Activated T-cell treated with anti-CD3 and anti-CD28 coated beads, Interleukin-2, amount 50 U/mL, for 72 hours (primary cell): Measurements from ENCODE around the gene ASXL1. TPM values are rescaled to one million over a fixed set of nuclear protein-coding genes. Genes with fewer than 3 reads are reported as not detected.

Experiments used
- ATAC-seq, 2 donors: fragments of 150-1000 bp; cut with Tn5 transposase; replicated peaks in 1 of 2; 2 replicates each; pipeline ENCODE4 v1.10.0; 2021; ENCODE audit warnings: moderate library complexity in 2 of 2, mild to moderate bottlenecking in 1 of 2
- DNase-seq, 2 donors: peaks; one replicate each; pipeline ENCODE4 v3.0.0; 2021 to 2022; ENCODE audit warnings: mixed read lengths in 1 of 2
- H3K27ac Mint-ChIP-seq: one replicate; pipeline ENCODE4 v1.8.0; 2022; ENCODE audit warnings: mild to moderate bottlenecking, moderate library complexity, mixed read lengths
- H3K27me3 Mint-ChIP-seq: one replicate; pipeline ENCODE4 v1.8.0; 2022; ENCODE audit warnings: low read depth, mixed read lengths
- H3K36me3 Mint-ChIP-seq, 2 donors: one replicate each; pipeline ENCODE4 v1.8.0; 2022; ENCODE audit warnings: mixed read lengths in 2 of 2, mild to moderate bottlenecking in 1 of 2; ENCODE audit not compliant: insufficient read depth in 2 of 2
- H3K4me1 Mint-ChIP-seq: one replicate; pipeline ENCODE4 v1.8.0; 2022; ENCODE audit warnings: low read depth, mixed read lengths
- H3K4me3 Mint-ChIP-seq, 2 donors: one replicate each; pipeline ENCODE4 v1.8.0; 2022; ENCODE audit warnings: mild to moderate bottlenecking in 2 of 2, mixed read lengths in 2 of 2, moderate library complexity in 2 of 2
- H3K9me3 Mint-ChIP-seq, 2 donors: one replicate each; pipeline ENCODE4 v1.8.0; 2022; ENCODE audit warnings: mixed read lengths in 2 of 2
- total RNA-seq, 2 donors: library from RNA; stranded (reverse); gene quantifications; one replicate each; pipeline ENCODE4 v1.2.3, GENCODE V29; 2022

ASXL1 gene
- total RNA-seq, 2 donors from 2014 or later = 158 to 168 TPM

DNA sequence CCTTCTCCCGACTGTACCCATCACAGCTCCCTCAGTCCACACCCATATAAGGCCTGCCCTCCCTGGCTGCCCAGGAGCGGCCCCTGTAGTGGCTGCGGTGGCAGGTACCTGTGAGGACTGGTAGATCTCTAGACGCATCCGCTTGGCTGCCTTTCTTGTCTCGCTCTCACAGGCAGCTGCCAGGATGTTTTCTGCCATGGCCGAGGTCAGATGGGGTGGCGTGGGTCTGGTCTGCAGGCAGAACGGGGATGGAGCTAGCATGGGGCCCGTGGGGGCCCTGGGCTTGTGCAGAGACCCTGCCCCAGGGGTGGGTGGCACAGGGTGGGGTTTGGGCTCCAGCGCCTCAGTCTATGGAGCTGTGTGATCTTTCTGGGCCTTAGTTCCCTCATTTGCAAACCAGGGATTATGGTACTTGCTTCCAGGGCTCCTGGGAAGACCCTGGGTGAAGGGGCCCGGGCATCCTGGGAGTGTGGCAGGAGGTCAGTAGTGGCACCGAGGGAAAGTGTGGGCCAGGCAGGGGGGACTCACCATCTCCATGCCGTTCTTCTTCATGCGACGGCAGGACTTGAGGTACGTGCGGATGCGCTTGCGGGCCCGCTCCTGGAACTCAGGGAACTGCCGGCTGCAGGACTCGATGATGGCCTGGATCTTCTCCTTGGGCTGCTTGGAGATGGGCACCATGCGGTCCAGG, 94.8 kb downstream of the ASXL1 start:
- no peaks in the 10 kb centered on the region for H3K27me3 Mint-ChIP-seq
- H3K4me3 Mint-ChIP-seq = no peak overlapping the region
- no peak for ATAC-seq
- H3K27ac Mint-ChIP-seq = peak overlapping the region; percentile 39
- peaks cover 0 to 3% of the 10 kb centered on the region in 2 donors for H3K36me3 Mint-ChIP-seq
- no peaks in the 10 kb centered on the region for H3K9me3 Mint-ChIP-seq
- DNase-seq = no peak
- no peaks in the 10 kb centered on the region for H3K4me1 Mint-ChIP-seq

DNA sequence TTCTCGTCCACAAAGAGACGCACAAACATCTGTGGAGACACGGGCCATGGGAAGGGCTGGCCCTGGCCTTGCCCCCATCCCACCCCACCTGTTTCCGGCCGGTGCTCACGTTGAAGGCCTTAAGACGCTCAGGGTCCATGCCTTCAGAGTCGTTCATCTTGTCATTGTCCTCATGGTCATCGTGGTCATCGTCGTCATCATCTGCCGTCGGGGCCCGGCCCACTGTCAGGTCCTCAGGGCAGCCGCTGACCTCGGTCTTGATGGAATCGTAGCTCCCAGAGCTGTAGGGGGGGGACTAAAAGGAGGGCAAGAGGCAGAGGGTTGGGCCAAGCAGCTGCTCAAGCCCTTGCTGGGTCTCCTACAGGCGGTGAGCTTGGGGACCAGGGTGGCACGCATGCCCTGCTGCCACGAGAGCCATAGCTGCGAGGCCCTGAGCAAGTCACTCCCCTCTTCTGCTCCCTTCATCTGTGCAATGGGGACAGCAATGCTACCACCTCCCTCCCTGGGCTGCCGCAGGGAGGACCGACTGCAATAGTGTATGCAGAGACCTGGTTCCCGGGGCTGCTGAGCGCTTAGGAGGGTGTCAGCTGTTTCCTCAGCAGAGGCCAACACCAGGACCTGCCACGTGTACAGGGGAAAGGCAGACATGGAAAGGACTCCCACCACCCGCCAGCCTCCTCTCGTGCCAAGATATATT, 95.5 kb downstream of the ASXL1 start:
- Mint-ChIP-seq H3K4me1 (no peaks in the 10 kb centered on the region), H3K36me3 (peaks cover 0 to 3% of the 10 kb centered on the region in 2 donors), H3K27me3 (no peaks in the 10 kb centered on the region), H3K9me3 (no peaks in the 10 kb centered on the region), H3K4me3 (no peak overlapping the region), H3K27ac (no peak overlapping the region)
- DNase-seq (no peak), ATAC-seq (no peak)

DNA sequence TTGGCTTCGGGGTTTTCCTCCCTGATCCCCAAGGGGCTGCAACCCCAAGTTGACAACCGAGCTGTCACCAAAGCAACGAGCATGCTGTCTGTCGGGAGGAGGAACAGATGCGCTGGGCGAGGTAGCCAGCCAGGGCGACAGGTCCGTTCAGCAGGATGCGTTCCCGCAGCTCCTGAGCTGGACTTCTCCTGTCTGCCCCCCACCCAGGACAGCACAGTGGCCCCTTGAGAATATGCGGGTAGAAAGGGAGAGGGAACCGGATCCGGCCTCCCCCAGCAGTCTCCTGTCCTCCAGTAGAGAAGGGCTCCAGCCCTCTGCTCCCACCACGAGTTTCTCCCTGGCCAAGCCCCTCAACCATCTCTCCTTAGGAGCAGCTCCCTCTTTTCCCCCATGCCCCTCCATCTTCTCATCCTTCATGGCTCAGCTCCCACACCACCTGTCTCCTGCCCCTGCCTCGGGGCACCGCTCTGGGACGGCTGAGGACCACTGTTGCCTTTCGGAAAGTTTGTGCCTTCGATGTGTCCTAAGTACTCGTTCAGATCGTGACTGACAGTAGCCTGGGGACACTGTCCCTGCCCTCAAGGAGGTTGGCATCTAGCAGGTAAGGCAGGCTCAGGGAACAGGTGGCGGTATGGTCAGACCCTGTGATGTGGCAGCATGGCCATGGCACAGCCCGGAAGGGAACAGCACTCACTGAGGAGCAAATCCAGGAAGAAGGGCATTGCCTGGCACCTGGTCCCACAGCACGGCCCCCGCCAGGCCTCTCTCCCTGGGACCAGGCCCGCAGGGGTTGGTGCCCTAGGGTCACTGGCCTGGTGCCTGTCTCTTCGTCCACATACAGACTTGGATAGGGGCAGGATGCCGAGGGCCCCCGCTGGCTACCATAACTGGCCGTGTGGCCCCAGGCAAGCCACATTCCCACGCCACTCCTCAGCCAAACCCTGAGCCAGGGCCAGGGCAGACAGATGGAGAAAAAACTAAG, 96.3 kb downstream of the ASXL1 start:
- Mint-ChIP-seq H3K9me3 (no peaks in the 10 kb centered on the region), H3K36me3 (peaks cover 0 to 3% of the 10 kb centered on the region in 2 donors), H3K4me1 (no peaks in the 10 kb centered on the region), H3K27me3 (no peaks in the 10 kb centered on the region), H3K4me3 (no peak overlapping the region), H3K27ac (no peak overlapping the region)
- no peak for ATAC-seq
- DNase-seq = no peak

DNA sequence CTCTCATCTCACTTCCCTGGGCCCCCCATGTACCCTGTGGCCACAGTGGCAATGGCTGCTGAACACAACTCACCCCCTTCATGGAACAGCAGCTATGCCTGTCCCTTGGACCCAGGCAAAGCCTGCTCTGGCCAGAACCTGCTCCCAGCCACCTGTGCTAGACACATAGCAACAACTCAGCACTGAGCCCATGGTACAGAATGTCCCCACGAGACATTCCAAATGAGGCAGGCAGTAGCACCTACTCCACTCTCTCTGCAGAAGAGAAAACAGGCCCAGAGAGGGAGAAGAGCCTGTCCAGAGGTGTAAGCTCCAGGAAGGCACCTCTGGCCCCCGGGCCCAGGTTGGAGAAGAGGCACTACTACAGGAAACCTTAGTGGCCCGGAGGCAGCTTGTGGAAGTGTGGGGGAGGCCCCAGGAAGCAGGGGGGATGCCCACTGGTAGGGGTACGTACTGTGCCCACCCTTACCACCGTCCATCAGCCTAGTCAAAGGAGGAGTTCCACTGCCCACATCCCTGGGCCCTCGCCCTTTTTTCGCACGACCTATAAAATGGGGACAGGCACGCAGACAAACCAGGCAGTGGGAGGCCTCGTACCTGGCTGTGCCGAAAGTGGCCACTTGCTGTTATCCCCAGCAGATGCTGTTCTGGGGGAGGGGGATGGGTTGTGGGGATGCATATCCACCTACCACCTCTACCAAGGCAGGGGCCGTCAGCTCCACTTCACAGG, 97.2 kb downstream of the ASXL1 start:
- Mint-ChIP-seq H3K36me3 (peaks cover 0 to 3% of the 10 kb centered on the region in 2 donors), H3K9me3 (no peaks in the 10 kb centered on the region), H3K4me3 (no peak overlapping the region), H3K27me3 (no peaks in the 10 kb centered on the region), H3K27ac (no peak overlapping the region), H3K4me1 (no peaks in the 10 kb centered on the region)
- ATAC-seq (no peak), DNase-seq (no peak)

DNA sequence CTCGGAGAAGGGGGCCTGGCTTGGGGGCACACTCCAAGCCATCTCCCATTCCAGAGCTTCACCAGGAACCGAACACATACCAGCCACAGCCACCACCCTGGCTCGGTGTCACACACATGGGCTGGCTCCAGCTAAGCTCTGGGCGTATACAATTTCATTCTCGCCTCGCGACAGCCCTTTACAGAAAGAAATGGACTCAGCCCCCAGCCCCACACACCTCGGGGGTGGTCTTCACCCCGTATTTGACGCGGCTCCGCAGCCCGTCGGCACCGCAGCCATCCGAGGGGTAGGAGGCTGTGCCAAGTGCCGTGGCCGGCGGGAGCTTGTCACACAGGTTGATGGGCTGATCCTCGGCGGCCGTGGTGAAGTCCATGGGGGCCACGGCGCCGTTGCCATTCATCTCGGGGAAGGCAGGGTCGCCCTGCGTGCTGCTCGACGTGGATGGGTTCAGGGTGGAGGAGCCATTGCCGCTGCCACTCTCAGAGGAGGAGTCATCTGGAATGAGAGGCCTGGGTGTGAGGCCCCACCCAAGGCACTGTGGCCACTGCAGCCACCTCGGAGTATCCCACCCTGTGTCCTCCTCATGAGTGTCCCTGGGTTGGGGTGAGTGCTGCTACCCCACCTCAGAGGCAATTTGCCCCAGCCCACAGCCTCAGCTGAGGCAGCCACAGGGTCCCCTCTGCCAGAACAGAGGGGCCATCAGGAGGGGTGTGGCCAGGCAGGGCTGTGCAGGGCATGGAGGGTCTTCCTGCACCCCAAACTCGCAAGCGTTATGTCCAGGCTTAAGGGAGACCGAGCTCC, 98.0 kb downstream of the ASXL1 start:
- no peak for ATAC-seq
- no peak for DNase-seq
- H3K36me3 Mint-ChIP-seq = peaks cover 0 to 3% of the 10 kb centered on the region in 2 donors
- H3K27me3 Mint-ChIP-seq = no peaks in the 10 kb centered on the region
- H3K4me3 Mint-ChIP-seq = no peak overlapping the region
- H3K4me1 Mint-ChIP-seq = no peaks in the 10 kb centered on the region
- H3K9me3 Mint-ChIP-seq = no peaks in the 10 kb centered on the region
- no peak overlapping the region for H3K27ac Mint-ChIP-seq

DNA sequence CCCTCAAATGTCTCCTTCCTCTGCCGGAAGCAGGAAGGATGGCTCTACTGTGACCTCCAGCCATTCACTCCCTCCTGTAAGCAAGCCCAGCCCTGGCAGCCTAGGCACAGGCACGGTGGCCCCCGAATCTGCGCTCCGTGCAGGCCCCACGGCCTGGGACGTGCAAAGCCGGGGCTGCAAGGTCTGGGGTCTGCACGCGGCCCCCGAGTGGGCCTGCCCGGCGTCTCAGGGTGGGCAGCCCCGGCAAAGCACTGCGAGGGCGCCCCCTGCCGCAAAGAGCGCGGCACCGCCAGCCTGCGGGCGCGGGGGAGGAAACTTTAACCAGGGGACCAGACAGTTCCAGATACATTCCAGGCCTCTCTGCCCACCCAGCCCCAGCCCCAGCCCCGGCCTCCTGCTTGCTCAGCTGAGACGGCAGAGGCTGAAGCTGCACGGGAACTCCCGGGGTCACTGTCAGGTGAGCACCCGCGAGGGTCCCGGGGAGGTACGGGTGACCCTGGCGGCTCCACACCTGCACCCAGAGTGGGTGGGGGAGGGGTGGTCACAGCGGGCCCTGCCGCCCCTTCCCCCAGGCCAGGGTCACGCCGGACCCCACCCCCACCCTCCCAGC, 98.8 kb downstream of the ASXL1 start:
- no peak for DNase-seq
- no peaks in the 10 kb centered on the region for H3K4me1 Mint-ChIP-seq
- H3K4me3 Mint-ChIP-seq = no peak overlapping the region
- ATAC-seq = no peak
- H3K27me3 Mint-ChIP-seq = no peaks in the 10 kb centered on the region
- H3K36me3 Mint-ChIP-seq = peaks cover 0 to 3% of the 10 kb centered on the region in 2 donors
- no peak overlapping the region for H3K27ac Mint-ChIP-seq
- H3K9me3 Mint-ChIP-seq = no peaks in the 10 kb centered on the region

DNA sequence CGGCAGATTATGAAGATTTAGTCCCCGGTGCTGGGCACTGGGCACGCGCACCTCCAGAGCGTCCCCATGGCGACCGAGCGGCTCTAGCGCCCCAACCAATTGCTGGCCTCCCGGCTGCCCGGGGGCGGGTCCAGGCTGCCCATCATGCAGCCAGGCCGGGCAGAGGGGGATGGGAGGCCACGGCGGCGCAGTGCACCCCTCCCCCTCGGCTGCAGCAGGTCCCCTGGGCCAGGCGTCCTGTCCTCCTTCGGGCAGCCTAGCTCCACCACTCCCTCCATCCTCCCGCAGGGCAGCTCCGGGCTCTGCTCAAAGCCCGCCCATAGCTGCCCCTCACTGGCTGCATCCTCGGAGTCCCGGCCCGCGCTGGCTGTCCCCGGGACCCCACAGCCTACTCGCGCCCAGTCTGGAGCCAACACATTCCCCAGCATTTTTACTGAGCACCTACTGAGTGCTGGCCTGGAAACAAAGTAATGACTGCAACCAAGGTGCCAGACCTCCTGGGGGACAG, 99.4 kb downstream of the ASXL1 start:
- Mint-ChIP-seq H3K27ac (no peak overlapping the region), H3K9me3 (no peaks in the 10 kb centered on the region), H3K4me1 (no peaks in the 10 kb centered on the region), H3K36me3 (peaks cover 0 to 3% of the 10 kb centered on the region in 2 donors), H3K27me3 (no peaks in the 10 kb centered on the region), H3K4me3 (no peak overlapping the region)
- ATAC-seq (no peak), DNase-seq (no peak)

DNA sequence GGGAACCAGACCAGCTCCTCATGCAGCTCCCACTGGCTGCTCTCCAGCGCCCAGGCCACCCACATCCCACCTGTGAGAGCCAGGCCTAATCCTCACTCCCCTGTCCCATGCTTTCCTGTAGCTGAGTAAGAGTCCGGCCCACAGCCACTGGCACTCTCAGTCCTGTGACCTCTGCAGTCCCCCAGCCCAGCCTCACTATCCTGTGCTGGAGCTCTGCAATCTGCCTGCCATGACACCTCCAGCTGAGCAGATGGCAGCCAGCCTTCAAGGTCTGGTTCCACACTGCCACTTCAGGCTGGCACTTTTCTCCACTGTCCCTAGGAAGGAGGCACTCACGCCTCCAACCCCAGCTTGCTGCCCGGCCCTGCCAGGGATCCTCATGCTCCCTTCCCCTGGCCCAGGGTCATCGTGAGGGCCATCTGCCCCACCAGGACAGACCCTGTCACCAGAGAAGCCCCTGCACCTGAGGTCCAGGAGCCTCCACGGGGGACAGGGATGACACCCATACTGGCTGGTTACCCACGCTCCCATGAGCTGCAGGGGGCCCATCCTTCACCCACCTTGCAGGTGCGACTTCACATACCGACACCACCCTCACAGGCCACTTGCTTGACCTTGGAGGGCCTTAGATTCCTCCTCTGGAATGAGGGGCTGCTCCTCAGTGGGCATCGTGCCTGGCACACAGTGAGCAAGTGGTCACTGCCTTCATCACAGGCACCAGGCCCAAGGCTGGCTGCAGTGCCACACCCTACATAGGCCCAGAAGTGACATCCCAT, 100.1 kb downstream of the ASXL1 start:
- Mint-ChIP-seq H3K4me3 (no peak overlapping the region), H3K36me3 (peaks cover 0 to 2% of the 10 kb centered on the region in 2 donors), H3K27ac (peak overlapping the region; percentile 72), H3K4me1 (no peaks in the 10 kb centered on the region), H3K9me3 (no peaks in the 10 kb centered on the region), H3K27me3 (no peaks in the 10 kb centered on the region)
- DNase-seq = no peak
- no peak for ATAC-seq

DNA sequence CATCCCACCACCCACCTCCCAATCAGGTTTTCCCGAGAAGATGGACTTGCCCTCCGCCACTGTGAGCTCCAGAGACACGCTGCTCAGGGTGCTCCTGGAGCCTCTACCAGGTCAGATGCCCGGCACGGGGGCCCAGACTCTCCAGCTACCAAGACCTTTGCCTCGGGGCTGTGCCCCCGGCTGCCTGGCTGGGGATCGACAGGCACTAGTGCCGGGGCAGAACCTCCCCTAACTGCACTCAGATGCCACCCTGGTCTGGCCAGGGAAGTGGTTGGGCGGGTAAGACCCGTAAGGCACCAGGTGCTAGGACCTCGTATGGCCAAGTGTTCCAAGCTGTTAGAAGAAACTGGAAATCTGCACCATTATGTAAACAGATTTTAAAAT, 100.7 kb downstream of the ASXL1 start:
- no peaks in the 10 kb centered on the region for H3K9me3 Mint-ChIP-seq
- no peak overlapping the region for H3K4me3 Mint-ChIP-seq
- no peaks in the 10 kb centered on the region for H3K27me3 Mint-ChIP-seq

DNA sequence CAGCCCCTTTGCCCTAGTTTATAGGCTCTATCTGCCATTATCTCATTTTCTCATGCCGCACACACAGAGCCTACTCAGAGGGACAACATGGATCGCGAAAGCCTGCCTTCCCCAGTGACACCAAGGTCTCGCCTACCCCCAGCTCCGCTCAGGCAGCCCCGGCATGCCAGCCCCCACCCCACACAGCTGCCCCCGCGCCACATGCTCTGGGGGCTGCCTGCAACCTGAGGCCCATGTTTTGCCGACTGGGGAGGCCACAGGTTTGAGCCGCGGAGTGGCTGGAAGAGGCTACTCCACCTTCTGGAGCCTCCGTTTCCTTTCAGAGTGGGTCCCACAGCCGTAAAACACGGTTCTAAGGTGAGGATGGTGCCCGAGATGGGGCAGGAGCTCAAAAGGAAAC, 102.1 kb downstream of the ASXL1 start:
- no peak for DNase-seq
- Mint-ChIP-seq H3K36me3 (no peaks in the 10 kb centered on the region), H3K4me1 (no peaks in the 10 kb centered on the region), H3K4me3 (no peak overlapping the region), H3K9me3 (no peaks in the 10 kb centered on the region), H3K27ac (no peak overlapping the region), H3K27me3 (no peaks in the 10 kb centered on the region)
- ATAC-seq = no peak

More for the DNA sequence above, 100.7 kb downstream of the ASXL1 start:
- Mint-ChIP-seq H3K36me3 (peaks cover 0 to under 1% of the 10 kb centered on the region in 2 donors), H3K27ac (no peak overlapping the region), H3K4me1 (no peaks in the 10 kb centered on the region)
- ATAC-seq (no peak), DNase-seq (no peak)

DNA sequence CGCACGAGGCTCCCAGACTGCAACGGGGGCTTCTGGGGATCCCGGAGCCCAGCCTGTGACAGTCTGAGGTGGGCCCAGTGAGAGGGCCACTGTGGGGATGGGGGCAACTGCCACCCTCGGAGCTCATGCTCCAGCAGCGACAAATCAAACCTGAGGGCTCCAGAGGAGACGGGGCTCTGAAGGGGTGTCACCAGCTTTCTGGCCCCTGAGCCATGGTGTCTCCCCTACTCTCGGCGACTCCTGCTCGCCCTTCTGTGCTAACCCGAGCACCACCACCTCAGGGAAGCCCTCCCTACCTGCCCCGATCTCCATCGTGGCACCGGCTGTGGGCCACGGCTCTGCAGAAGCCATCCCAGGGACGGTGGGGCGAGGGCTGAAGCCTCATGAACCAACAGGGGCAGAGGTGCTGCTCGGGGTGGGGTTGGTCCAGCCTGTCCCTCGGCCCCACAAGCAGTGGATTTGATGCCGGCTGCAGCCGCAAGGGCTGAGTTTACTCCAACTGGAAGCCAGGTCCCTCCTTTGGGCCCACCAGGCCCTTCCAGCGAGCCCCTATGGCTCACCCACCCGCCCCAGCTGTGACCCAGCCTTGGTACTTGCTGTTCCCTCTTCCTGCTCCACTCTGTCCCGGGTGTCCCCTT, 102.7 kb downstream of the ASXL1 start:
- no peak overlapping the region for H3K27ac Mint-ChIP-seq
- no peak overlapping the region for H3K4me3 Mint-ChIP-seq
- DNase-seq (no peak), ATAC-seq (no peak)
- no peaks in the 10 kb centered on the region for H3K27me3 Mint-ChIP-seq
- H3K9me3 Mint-ChIP-seq = no peaks in the 10 kb centered on the region
- H3K36me3 Mint-ChIP-seq = no peaks in the 10 kb centered on the region
- H3K4me1 Mint-ChIP-seq = no peaks in the 10 kb centered on the region
